Lower leg skin (tissue), 3 donors: ENCODE measurements around the gene ZSCAN2.

Experiments
- POLR2A ChIP-seq, 2 donors: fragments of 450-650 bp; IDR thresholded peaks; one replicate each; pipeline ENCODE4 v1.6.1; 2016 to 2017; ENCODE audit warnings: antibody characterized with exemption in 2 of 2, mild to moderate bottlenecking in 1 of 2, moderate library complexity in 1 of 2
- TF ChIP-seq, protein P1 (sequence below), 3 donors: fragments of 450-650 bp; IDR thresholded peaks; one replicate each; pipeline ENCODE4 v1.5.1; 2016; ENCODE audit warnings: antibody characterized with exemption in 3 of 3, mild to moderate bottlenecking in 3 of 3, moderate library complexity in 2 of 3

DNA sequence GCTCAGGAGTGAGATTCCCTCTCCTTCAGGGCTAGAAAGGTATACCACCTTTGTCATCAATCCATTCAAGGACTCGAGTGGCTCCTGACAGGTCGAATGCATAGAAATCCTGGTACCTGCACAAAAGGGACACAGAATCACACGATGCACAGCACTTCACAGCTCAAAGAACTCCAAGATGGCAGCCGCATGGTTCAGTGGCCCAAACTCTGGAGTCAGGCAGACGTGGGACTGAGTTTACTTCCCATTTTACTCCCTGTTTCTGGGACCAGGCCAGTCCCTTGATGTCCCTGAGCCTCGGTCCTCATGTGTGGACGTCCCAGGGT, 52.7 kb downstream of the ZSCAN2 start:
- TF ChIP-seq, protein P1, sequence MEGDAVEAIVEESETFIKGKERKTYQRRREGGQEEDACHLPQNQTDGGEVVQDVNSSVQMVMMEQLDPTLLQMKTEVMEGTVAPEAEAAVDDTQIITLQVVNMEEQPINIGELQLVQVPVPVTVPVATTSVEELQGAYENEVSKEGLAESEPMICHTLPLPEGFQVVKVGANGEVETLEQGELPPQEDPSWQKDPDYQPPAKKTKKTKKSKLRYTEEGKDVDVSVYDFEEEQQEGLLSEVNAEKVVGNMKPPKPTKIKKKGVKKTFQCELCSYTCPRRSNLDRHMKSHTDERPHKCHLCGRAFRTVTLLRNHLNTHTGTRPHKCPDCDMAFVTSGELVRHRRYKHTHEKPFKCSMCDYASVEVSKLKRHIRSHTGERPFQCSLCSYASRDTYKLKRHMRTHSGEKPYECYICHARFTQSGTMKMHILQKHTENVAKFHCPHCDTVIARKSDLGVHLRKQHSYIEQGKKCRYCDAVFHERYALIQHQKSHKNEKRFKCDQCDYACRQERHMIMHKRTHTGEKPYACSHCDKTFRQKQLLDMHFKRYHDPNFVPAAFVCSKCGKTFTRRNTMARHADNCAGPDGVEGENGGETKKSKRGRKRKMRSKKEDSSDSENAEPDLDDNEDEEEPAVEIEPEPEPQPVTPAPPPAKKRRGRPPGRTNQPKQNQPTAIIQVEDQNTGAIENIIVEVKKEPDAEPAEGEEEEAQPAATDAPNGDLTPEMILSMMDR (IDR thresholded peaks at IDR 0.05), result no peak
- no peak for TF ChIP-seq POLR2A (IDR thresholded peaks at IDR 0.05)
